Esophagus squamous epithelium (tissue), 4 donors: ENCODE results near the gene ADGRF3.

ENCODE experiments used
- POLR2A ChIP-seq, 4 donors: fragments of 450-650 bp; IDR thresholded peaks; one replicate each; pipeline ENCODE4 v1.6.1; 2017; ENCODE audit warnings: antibody characterized with exemption in 4 of 4, mild to moderate bottlenecking in 4 of 4, moderate library complexity in 3 of 4
- TF ChIP-seq, protein P1 (sequence below), 6 experiments: fragments of 450-650 bp in 4 of 6; fragments of 200-600 bp in 2 of 6; sonication (generic) in 2 of 6; IDR thresholded peaks; one replicate each; pipeline ENCODE4 v1.5.1; 2016 to 2019; ENCODE audit warnings: antibody characterized with exemption in 6 of 6, mild to moderate bottlenecking in 4 of 6, moderate library complexity in 4 of 6

DNA sequence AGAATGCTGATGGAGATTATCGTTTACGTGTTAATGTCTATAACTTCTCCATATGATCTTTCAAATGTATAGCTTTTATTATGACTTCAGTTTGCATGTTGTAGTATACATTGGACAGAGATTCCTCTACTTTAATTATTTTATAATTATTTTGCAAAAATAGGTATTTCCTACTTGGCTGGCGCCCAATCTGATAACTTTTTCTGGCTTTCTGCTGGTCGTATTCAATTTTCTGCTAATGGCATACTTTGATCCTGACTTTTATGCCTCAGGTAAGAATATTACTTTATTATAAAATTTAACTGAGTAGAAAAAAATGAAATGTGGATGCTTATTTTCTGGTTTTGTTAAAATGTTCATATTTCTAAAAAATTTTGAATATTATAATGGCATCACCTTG lies 18.1 kb upstream of the ADGRF3 start:
- TF ChIP-seq, protein P1, sequence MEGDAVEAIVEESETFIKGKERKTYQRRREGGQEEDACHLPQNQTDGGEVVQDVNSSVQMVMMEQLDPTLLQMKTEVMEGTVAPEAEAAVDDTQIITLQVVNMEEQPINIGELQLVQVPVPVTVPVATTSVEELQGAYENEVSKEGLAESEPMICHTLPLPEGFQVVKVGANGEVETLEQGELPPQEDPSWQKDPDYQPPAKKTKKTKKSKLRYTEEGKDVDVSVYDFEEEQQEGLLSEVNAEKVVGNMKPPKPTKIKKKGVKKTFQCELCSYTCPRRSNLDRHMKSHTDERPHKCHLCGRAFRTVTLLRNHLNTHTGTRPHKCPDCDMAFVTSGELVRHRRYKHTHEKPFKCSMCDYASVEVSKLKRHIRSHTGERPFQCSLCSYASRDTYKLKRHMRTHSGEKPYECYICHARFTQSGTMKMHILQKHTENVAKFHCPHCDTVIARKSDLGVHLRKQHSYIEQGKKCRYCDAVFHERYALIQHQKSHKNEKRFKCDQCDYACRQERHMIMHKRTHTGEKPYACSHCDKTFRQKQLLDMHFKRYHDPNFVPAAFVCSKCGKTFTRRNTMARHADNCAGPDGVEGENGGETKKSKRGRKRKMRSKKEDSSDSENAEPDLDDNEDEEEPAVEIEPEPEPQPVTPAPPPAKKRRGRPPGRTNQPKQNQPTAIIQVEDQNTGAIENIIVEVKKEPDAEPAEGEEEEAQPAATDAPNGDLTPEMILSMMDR (IDR thresholded peaks at IDR 0.05), result no peak
- no peak for TF ChIP-seq POLR2A (IDR thresholded peaks at IDR 0.05)
